ENCODE measurements around the gene LRP2. TPM values are rescaled to one million over a fixed set of nuclear protein-coding genes. Genes with fewer than 3 reads are reported as not detected.

LRP2 gene
- total and polyA plus RNA-seq, 2 of the 4 experiments (the other 2 are of a cell fraction) = not detected

DNA sequence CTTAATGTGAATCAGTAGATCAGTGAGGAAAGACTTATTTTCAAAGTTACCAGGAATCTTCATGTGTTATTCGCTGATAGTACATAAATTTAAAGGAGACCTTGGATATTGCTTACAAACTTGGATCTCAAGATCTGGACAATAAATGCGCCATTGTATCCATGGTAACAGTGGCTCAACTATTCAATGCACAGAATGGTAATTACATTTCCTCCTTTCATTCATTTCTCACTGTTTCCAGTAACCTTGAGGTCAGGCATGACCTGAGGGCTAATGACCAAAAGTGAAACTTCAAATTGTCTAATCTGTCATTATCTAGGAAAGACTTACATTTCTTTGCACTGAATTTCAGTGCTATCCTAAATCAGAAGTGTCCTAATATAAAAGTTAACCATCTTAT is 8.1 kb downstream of the LRP2 start:
- Histone ChIP-seq H3K9me3 (ENCODE audit: control insufficient read depth, insufficient read depth, low read length) (no peaks in the 10 kb centered on the region), H2AK9ac (replicated peaks; ENCODE audit: low read depth, low read length, poor library complexity) (no peak overlapping the region), H4K91ac (ENCODE audit: insufficient read depth, low read depth, low read length) (no peak overlapping the region), H4K5ac (ENCODE audit: low read depth, low read length) (no peak overlapping the region), H4K8ac (ENCODE audit: low read depth in 2 of 2, low read length in 2 of 2) (no peak overlapping the region), H3K18ac (ENCODE audit: low read depth, low read length) (no peak overlapping the region), H2BK120ac (ENCODE audit: low read depth, low read length) (no peak overlapping the region), H3K27me3 (ENCODE audit: control insufficient read depth, insufficient read depth, low read length) (peaks cover 1% of the 10 kb centered on the region; the same call in 1 of the 2 replicates), H3K23ac (ENCODE audit: low read depth, low read length) (no peak overlapping the region), H3K14ac (replicated peaks; ENCODE audit: low read depth, low read length) (no peak overlapping the region), H2AK5ac (ENCODE audit: low read depth, low read length) (no peak overlapping the region), H3K4ac (ENCODE audit: low read depth, low read length) (no peak overlapping the region), H3K36me3 (ENCODE audit: control insufficient read depth, insufficient read depth, low read length) (no peaks in the 10 kb centered on the region), H3K4me3 (ENCODE audit: insufficient read depth, low read depth, low read length) (no peak overlapping the region), H3K9ac (ENCODE audit: low read depth, low read length) (no peak overlapping the region), H3K4me1 (ENCODE audit: control insufficient read depth, insufficient read depth, low read length) (no peaks in the 10 kb centered on the region), H3K56ac (ENCODE audit: extremely low read depth, insufficient read depth, low read length) (no peak overlapping the region), H2BK15ac (ENCODE audit: low read depth, low read length) (no peak overlapping the region), H2AFZ (replicated peaks; ENCODE audit: low read length, poor library complexity) (no peak overlapping the region), H3K4me2 (ENCODE audit: low read depth, low read length) (no peak overlapping the region), H2BK20ac (ENCODE audit: low read depth, low read length) (no peak overlapping the region), H2BK5ac (ENCODE audit: low read depth, low read length, poor library complexity, severe bottlenecking) (no peak overlapping the region), H3K79me1 (ENCODE audit: low read depth in 1 of 2, low read length in 2 of 2) (no peaks in the 10 kb centered on the region), H4K20me1 (ENCODE audit: insufficient read depth, low read length) (no peaks in the 10 kb centered on the region), H3K27ac (ENCODE audit: insufficient read depth, low read length) (no peak overlapping the region), H3K9me1 (ENCODE audit: insufficient read depth, low read length) (no peaks in the 10 kb centered on the region)
- dilution Hi-C loops (cut with HindIII; ENCODE audit: low sequenced_read_pairs, unreplicated experiment) = no loop called here
- ChIA-PET POLR2A (ENCODE audit: unreplicated experiment) (no interaction called here), CTCF (no interaction called here)
- intact Hi-C loops (cut with micrococcal nuclease) = no loop called here
- no CpG with 5 or more reads among the region's 2 CpGs for WGBS, 2 experiments (ENCODE audit: extremely low coverage in 2 of 2, insufficient read length in 1 of 2)
- in situ Hi-C loops (cut with MboI; ENCODE audit: low sequenced_read_pairs) = no loop called here
- DNase-seq (no peak), ATAC-seq (ENCODE audit: low read depth) (no peak)
- no peak for TF ChIP-seq RAD21 (IDR thresholded peaks at IDR 0.05; ENCODE audit: low read length)
- no peak for TF ChIP-seq CEBPB (IDR thresholded peaks at IDR 0.05; ENCODE audit: low read depth, low read length)
- TF ChIP-seq RCOR1 (IDR thresholded peaks at IDR 0.05; ENCODE audit: insufficient replicate concordance, low read length) = no peak
- no TSS peak for BruUV-seq (replicated peaks)
